SK-N-MC (cell line): ENCODE measurements around the gene OR2A5.
"Not testable (repeated sequence)": the region's sequence is repeated elsewhere in the genome, so short reads cannot be mapped to it uniquely, and the experiment has no call there.

Experiments used
- DNase-seq: peaks from one replicate; pipeline ENCODE4 v3.0.0-alpha.2; 2011; ENCODE audit warnings: low read depth, low spot score
- H3K27ac ChIP-seq: fragments of 200-600 bp; sonication (generic); 2 replicates; pipeline ENCODE4 v1.5.1; 2016; ENCODE audit warnings: mixed run types
- H3K36me3 ChIP-seq: fragments of 200-600 bp; sonication (generic); 2 replicates; pipeline ENCODE4 v1.6.1; 2017; ENCODE audit warnings: antibody characterized with exemption, low read length, mixed read lengths; ENCODE audit not compliant: insufficient read depth
- H3K4me3 ChIP-seq: fragments of 200-600 bp; sonication (generic); 2 replicates; pipeline ENCODE4 v1.5.1; 2016
- H3K9ac ChIP-seq: fragments of 200-600 bp; sonication (generic); 2 replicates; pipeline ENCODE4 v1.8.0; 2017; ENCODE audit warnings: mixed run types, mixed read lengths; ENCODE audit not compliant: insufficient read length
- H3K9me3 ChIP-seq: fragments of 200-600 bp; sonication (generic); 2 replicates; pipeline ENCODE4 v1.6.1; 2017; ENCODE audit warnings: low read depth, mild to moderate bottlenecking, antibody characterized with exemption, low read length, moderate library complexity, mixed read lengths
- EZH2 ChIP-seq: fragments of 200-600 bp; sonication (generic); IDR thresholded peaks from one replicate; pipeline ENCODE4 v1.6.1; 2017; ENCODE audit warnings: antibody characterized with exemption
- FOXP2 ChIP-seq: optimal IDR thresholded peaks from 2 replicates; pipeline ENCODE3; 2011; ENCODE audit warnings: mild to moderate bottlenecking, moderate library complexity; ENCODE audit not compliant: insufficient read depth; ENCODE audit errors: extremely low read length, control extremely low read depth
- POLR2AphosphoS5 ChIP-seq: IDR thresholded peaks from 2 replicates; pipeline ENCODE4 v1.6.1; 2012; ENCODE audit warnings: mild to moderate bottlenecking, low read depth, low read length, borderline replicate concordance

OR2A5 gene

GRCh38 chr7:144049491-144049890, 743 bp downstream of the OR2A5 start:
- TF ChIP-seq FOXP2 (no peak), EZH2 (no peak), POLR2AphosphoS5 (no peak)
- Histone ChIP-seq H3K4me3 (no peak overlapping the region), H3K27ac (no peak overlapping the region), H3K9ac (no peak overlapping the region), H3K36me3 (no peaks in the 10 kb centered on the region), H3K9me3 (no peaks in the 10 kb centered on the region)
- DNase-seq = no peak

GRCh38 chr7:144050093-144050492, 1.3 kb downstream of the OR2A5 start:
- DNase-seq = no peak
- H3K36me3 ChIP-seq = no peaks in the 10 kb centered on the region
- no peak overlapping the region for H3K9ac ChIP-seq
- no peak for TF ChIP-seq EZH2
- TF ChIP-seq FOXP2 = no peak
- no peak for TF ChIP-seq POLR2AphosphoS5
- H3K27ac ChIP-seq = no peak overlapping the region
- no peak overlapping the region for H3K4me3 ChIP-seq
- H3K9me3 ChIP-seq = no peaks in the 10 kb centered on the region

GRCh38 chr7:144050884-144051283, 2.1 kb downstream of the OR2A5 start:
- not testable (repeated sequence) for H3K36me3 ChIP-seq, H3K9me3 ChIP-seq, H3K27ac ChIP-seq, DNase-seq, H3K9ac ChIP-seq, H3K4me3 ChIP-seq

- TF ChIP-seq FOXP2 (no peak), EZH2 (no peak), POLR2AphosphoS5 (no peak)
- H3K36me3 ChIP-seq = no peaks in the 10 kb centered on the region
- DNase-seq = no peak
- H3K4me3 ChIP-seq = no peak overlapping the region
- no peak overlapping the region for H3K9ac ChIP-seq
- H3K27ac ChIP-seq = no peak overlapping the region
- no peaks in the 10 kb centered on the region for H3K9me3 ChIP-seq
Observed at GRCh38 chr7:144057954-144058353, 9.2 kb downstream of the OR2A5 start.

- Histone ChIP-seq H3K4me3 (no peak overlapping the region), H3K9ac (no peak overlapping the region), H3K27ac (no peak overlapping the region), H3K36me3 (no peaks in the 10 kb centered on the region), H3K9me3 (no peaks in the 10 kb centered on the region)
- TF ChIP-seq POLR2AphosphoS5 (no peak), FOXP2 (no peak), EZH2 (no peak)
- DNase-seq = no peak
Observed at GRCh38 chr7:144063710-144064109, 15.0 kb downstream of the OR2A5 start.

GRCh38 chr7:144069511-144069910, 20.8 kb downstream of the OR2A5 start, which contains the start of gene OR2A25:
Gene OR2A25, plus strand, starts transcription at chr7:144069811. Its CDS starts 4,409 bp downstream, at chr7:144074220.
- no peak within 1 kb of the TSS for H3K9ac ChIP-seq
- no peak within 1 kb of the TSS for H3K27ac ChIP-seq
- no peak within 1 kb of the TSS for H3K4me3 ChIP-seq
- no peak for DNase-seq
- no peaks in the 10 kb centered on the region for H3K36me3 ChIP-seq
- no peaks in the 10 kb centered on the region for H3K9me3 ChIP-seq
- TF ChIP-seq EZH2 (no peak), FOXP2 (no peak), POLR2AphosphoS5 (no peak)

- Histone ChIP-seq H3K27ac (no peak overlapping the region), H3K9me3 (no peaks in the 10 kb centered on the region), H3K4me3 (no peak overlapping the region), H3K9ac (no peak overlapping the region), H3K36me3 (no peaks in the 10 kb centered on the region)
- TF ChIP-seq EZH2 = no peak
- no peak for TF ChIP-seq POLR2AphosphoS5
- TF ChIP-seq FOXP2 = no peak
- DNase-seq = no peak
Observed at GRCh38 chr7:144069953-144070352, 21.2 kb downstream of the OR2A5 start.

GRCh38 chr7:144074374-144074773, 25.6 kb downstream of the OR2A5 start:
- Histone ChIP-seq H3K4me3 (no peak overlapping the region), H3K36me3 (no peaks in the 10 kb centered on the region), H3K9me3 (no peaks in the 10 kb centered on the region), H3K9ac (no peak overlapping the region), H3K27ac (no peak overlapping the region)
- TF ChIP-seq POLR2AphosphoS5 (no peak), FOXP2 (no peak), EZH2 (no peak)
- DNase-seq = no peak

GRCh38 chr7:144085978-144086377, 37.2 kb downstream of the OR2A5 start, which contains the start of gene OR2A12:
Gene OR2A12, plus strand, starts transcription at chr7:144086278. Its CDS starts 8,830 bp downstream, at chr7:144095108.
- Histone ChIP-seq H3K9ac (no peak within 1 kb of the TSS), H3K4me3 (no peak within 1 kb of the TSS), H3K27ac (no peak within 1 kb of the TSS), H3K36me3 (no peaks in the 10 kb centered on the region), H3K9me3 (no peaks in the 10 kb centered on the region)
- TF ChIP-seq FOXP2 (no peak), EZH2 (no peak), POLR2AphosphoS5 (no peak)
- DNase-seq = no peak
